ENCODE data around the gene CPTP.

CPTP gene

GRCh38 chr1:1359664-1360468 lies 35.3 kb downstream of the CPTP start:
- TF ChIP-seq CTCF (IDR thresholded peaks at IDR 0.05; ENCODE audit: borderline replicate concordance, control extremely low read depth, extremely low read depth, insufficient read depth, missing control alignments), result no peak
- in situ Hi-C loops (cut with MboI; ENCODE audit: low sequenced_read_pairs, unreplicated experiment), result no loop called here
- no peak for DNase-seq (ENCODE audit: low spot score)

- no peak for DNase-seq (ENCODE audit: low spot score)
- in situ Hi-C loops (cut with MboI; ENCODE audit: low sequenced_read_pairs, unreplicated experiment), result no loop called here
Measured at GRCh38 chr1:1360506-1361169, 36.0 kb downstream of the CPTP start.

GRCh38 chr1:1361233-1361981 lies 36.8 kb downstream of the CPTP start:
- TF ChIP-seq CTCF (IDR thresholded peaks at IDR 0.05; ENCODE audit: borderline replicate concordance, control extremely low read depth, extremely low read depth, insufficient read depth, missing control alignments), result no peak
- in situ Hi-C loops (cut with MboI; ENCODE audit: low sequenced_read_pairs, unreplicated experiment), result no loop called here
- DNase-seq (ENCODE audit: low spot score), result no peak

More at GRCh38 chr1:1360506-1361169, 36.0 kb downstream of the CPTP start:
- no peak for TF ChIP-seq CTCF (IDR thresholded peaks at IDR 0.05; ENCODE audit: borderline replicate concordance, control extremely low read depth, extremely low read depth, insufficient read depth, missing control alignments)

GRCh38 chr1:1361982-1362423 lies 37.4 kb downstream of the CPTP start:
- DNase-seq (ENCODE audit: low spot score), result no peak
- in situ Hi-C loops (cut with MboI; ENCODE audit: low sequenced_read_pairs, unreplicated experiment), result no loop called here
- TF ChIP-seq CTCF (IDR thresholded peaks at IDR 0.05; ENCODE audit: borderline replicate concordance, control extremely low read depth, extremely low read depth, insufficient read depth, missing control alignments), result no peak

GRCh38 chr1:1364266-1364665 lies 39.7 kb downstream of the CPTP start:
- in situ Hi-C loops (cut with MboI; ENCODE audit: low sequenced_read_pairs, unreplicated experiment), result no loop called here
- TF ChIP-seq CTCF (IDR thresholded peaks at IDR 0.05; ENCODE audit: borderline replicate concordance, control extremely low read depth, extremely low read depth, insufficient read depth, missing control alignments), result no peak
- no peak for DNase-seq (ENCODE audit: low spot score)

- no peak for TF ChIP-seq CTCF (IDR thresholded peaks at IDR 0.05; ENCODE audit: borderline replicate concordance, control extremely low read depth, extremely low read depth, insufficient read depth, missing control alignments)
- DNase-seq (ENCODE audit: low spot score), result no peak
- in situ Hi-C loops (cut with MboI; ENCODE audit: low sequenced_read_pairs, unreplicated experiment), result no loop called here
Measured at GRCh38 chr1:1365875-1366698, 41.5 kb downstream of the CPTP start.

All from GM13976 (cell line).